K562 (cell line): ENCODE data around the gene STON2. TPM values are rescaled to one million over a fixed set of nuclear protein-coding genes. Genes with fewer than 3 reads are reported as not detected.

ENCODE experiments used
- ATAC-seq: fragments of 200-7000 bp; cut with Tn5 transposase; 3 replicates; pipeline ENCODE4 v1.9.1; 2020; ENCODE audit warnings: moderate library complexity
- BruUV-seq: library from RNA; stranded (reverse); fragments of 400-500 nt; replicated peaks from 2 replicates; lab custom pipeline; 2021; lab: Mats Ljungman, UMichigan
- CTCF ChIA-PET: fragments of 300-600 bp; formaldehyde crosslinking; extraction: SDS; loops from one replicate; lab custom pipeline; 2021; ENCODE audit warnings: low intra/inter-chr PET ratio; lab: Yijun Ruan, JAX
- POLR2A ChIA-PET: fragments of 300-600, 350-650 bp; sonication (Branson Sonifier 250); formaldehyde crosslinking; extraction: SDS; loops from one replicate; lab custom pipeline; 2021; ENCODE audit warnings: antibody characterized with exemption, inconsistent platforms; lab: Yijun Ruan, JAX
- DNase-seq, 4 experiments: peaks; one replicate each; pipeline versions ENCODE4 v3.0.0 to v3.0.0-alpha.2; 2011 to 2018; ENCODE audit warnings: low spot score in 3 of 4, mixed read lengths in 3 of 4; ENCODE audit errors: extremely low read depth in 1 of 4
- FAIRE-seq: peaks from 2 replicates; lab custom pipeline; 2011; peaks lifted over from hg19 to GRCh38; lab: Jason Lieb, UNC
- H2AFZ ChIP-seq: 2 replicates; pipeline ENCODE4 v1.6.0; 2011; ENCODE audit warnings: low read depth, low read length, control low read depth, inconsistent platforms
- H3K27ac ChIP-seq: fragments of 200-600 bp; 3 replicates; pipeline ENCODE4 v1.8.0; 2011; ENCODE audit warnings: low read depth, mild to moderate bottlenecking, control low read depth, inconsistent platforms, low read length, moderate library complexity, mixed read lengths; ENCODE audit errors: extremely low read depth
- H3K27me3 ChIP-seq, 2 experiments: fragments of 300-600 bp in 1 of 2; 2 replicates in 1 of 2; 3 replicates in 1 of 2; pipeline versions ENCODE4 v1.6.0 to v1.8.0; 2011; ENCODE audit warnings: inconsistent platforms in 2 of 2, low read length in 2 of 2, mild to moderate bottlenecking in 1 of 2, mixed read lengths in 1 of 2, moderate library complexity in 1 of 2; ENCODE audit not compliant: control insufficient read depth in 2 of 2, insufficient read depth in 2 of 2
- H3K36me3 ChIP-seq: fragments of 300-600 bp; 3 replicates; pipeline ENCODE4 v1.8.0; 2011; ENCODE audit warnings: mild to moderate bottlenecking, low read length, inconsistent platforms; ENCODE audit not compliant: control insufficient read depth, insufficient read depth
- H3K4me1 ChIP-seq, 2 experiments: fragments of 200-600 bp in 1 of 2; replicated peaks in 1 of 2; 2 replicates in 1 of 2; 3 replicates in 1 of 2; pipeline versions ENCODE4 v1.5.1 to v1.8.0; 2011; ENCODE audit warnings: inconsistent platforms in 2 of 2, low read length in 2 of 2, mild to moderate bottlenecking in 1 of 2, mixed read lengths in 1 of 2, moderate library complexity in 1 of 2; ENCODE audit not compliant: control insufficient read depth in 2 of 2, insufficient read depth in 2 of 2
- H3K4me2 ChIP-seq: 2 replicates; pipeline ENCODE4 v1.6.1; 2011; ENCODE audit warnings: low read length, control low read depth, inconsistent platforms, mixed read lengths; ENCODE audit not compliant: insufficient read depth
- H3K4me3 ChIP-seq: fragments of 200-600 bp; sonication (generic), shearing (Covaris generic); 2 replicates; pipeline ENCODE4 v1.5.1; 2016; ENCODE audit warnings: control low read depth, inconsistent platforms
- H3K79me2 ChIP-seq: fragments of 200-600 bp; 3 replicates; pipeline ENCODE4 v1.8.0; 2011; ENCODE audit warnings: low read length, inconsistent platforms; ENCODE audit not compliant: control insufficient read depth, insufficient read depth
- H3K9ac ChIP-seq, 2 experiments: 2 replicates each; pipeline versions ENCODE4 v1.6.0 to v1.6.1; 2011; ENCODE audit warnings: low read depth in 2 of 2, low read length in 2 of 2, control low read depth in 1 of 2, inconsistent platforms in 1 of 2, mild to moderate bottlenecking in 1 of 2, mixed read lengths in 1 of 2; ENCODE audit not compliant: insufficient read depth in 1 of 2
- H3K9me1 ChIP-seq: one replicate; pipeline ENCODE4 v1.6.0; 2011; ENCODE audit warnings: inconsistent platforms, mild to moderate bottlenecking, low read length, moderate library complexity; ENCODE audit not compliant: control insufficient read depth, insufficient read depth
- H3K9me3 ChIP-seq: replicated peaks from 2 replicates; pipeline ENCODE4 v1.5.1; 2011; ENCODE audit warnings: low read depth, low read length, inconsistent platforms; ENCODE audit not compliant: control insufficient read depth, insufficient read depth
- H4K20me1 ChIP-seq: replicated peaks from 2 replicates; pipeline ENCODE4 v1.6.1; 2011; ENCODE audit warnings: low read length, inconsistent platforms, mixed read lengths; ENCODE audit not compliant: control insufficient read depth, insufficient read depth
- AFF4 ChIP-seq: sonication (generic); formaldehyde crosslinking; IDR thresholded peaks from 2 replicates; pipeline ENCODE4 v1.8.0; 2023; ENCODE audit warnings: mild to moderate bottlenecking, missing genetic modification reagents
- CTCF ChIP-seq, 3 experiments: IDR thresholded peaks in 2 of 3; conservative IDR thresholded peaks in 1 of 3; 2 replicates each; pipeline ENCODE4 v1.5.1; 2011 to 2012; ENCODE audit warnings: low read length in 3 of 3, mild to moderate bottlenecking in 3 of 3, control low read depth in 2 of 3, improper control_type of control experiment in 1 of 3, inconsistent platforms in 1 of 3, low read depth in 1 of 3, mixed read lengths in 1 of 3, moderate library complexity in 1 of 3; ENCODE audit not compliant: insufficient read depth in 2 of 3
- HDAC1 ChIP-seq, 2 experiments: fragments of 450-650 bp; IDR thresholded peaks; 2 replicates each; pipeline ENCODE4 v1.6.1; 2016 to 2017; ENCODE audit warnings: inconsistent platforms in 1 of 2, mild to moderate bottlenecking in 1 of 2, moderate library complexity in 1 of 2
- NFATC3 ChIP-seq: fragments of 450-650 bp; IDR thresholded peaks from 2 replicates; pipeline ENCODE4 v1.6.1; 2017; ENCODE audit warnings: mild to moderate bottlenecking
- POLR2A ChIP-seq: fragments of 450-650 bp; conservative IDR thresholded peaks from 2 replicates; pipeline ENCODE4 v1.6.1; 2016
- SIN3A ChIP-seq, 2 experiments: fragments of 150-350 bp in 1 of 2; IDR thresholded peaks; 2 replicates each; pipeline ENCODE4 v1.6.1; 2011 to 2016; ENCODE audit warnings: borderline replicate concordance in 2 of 2, low read depth in 2 of 2, low read length in 2 of 2, mild to moderate bottlenecking in 2 of 2, moderate library complexity in 2 of 2; ENCODE audit not compliant: control insufficient read depth in 1 of 2
- SMAD1 ChIP-seq: fragments of 150-350 bp; IDR thresholded peaks from 2 replicates; pipeline ENCODE4 v1.6.1; 2014; ENCODE audit warnings: low read length, low read depth; ENCODE audit not compliant: partially characterized antibody
- VEZF1 ChIP-seq: fragments of 200-800 bp; sonication (Bioruptor generic); IDR thresholded peaks from 2 replicates; pipeline ENCODE4 v1.6.1; 2017; ENCODE audit warnings: missing genetic modification characterization, missing compliant biosample characterization
- ZC3H4 ChIP-seq: sonication (generic); formaldehyde crosslinking; IDR thresholded peaks from 2 replicates; pipeline ENCODE4 v1.9.0; 2021; ENCODE audit warnings: missing genetic modification reagents, borderline replicate concordance
- ZNF165 ChIP-seq: fragments of 250-450 bp; sonication (Bioruptor Pico); IDR thresholded peaks from 2 replicates; pipeline ENCODE4 v1.4.0; 2020; ENCODE audit warnings: borderline replicate concordance
- ZNF253 ChIP-seq: fragments of 250-450 bp; sonication (Bioruptor Pico); conservative IDR thresholded peaks from 2 replicates; pipeline ENCODE4 v1.6.1; 2021; ENCODE audit warnings: mild to moderate bottlenecking
- ZZZ3 ChIP-seq: fragments of 450-650 bp; IDR thresholded peaks from 2 replicates; pipeline ENCODE4 v1.6.1; 2016; ENCODE audit warnings: antibody characterized with exemption, mild to moderate bottlenecking, moderate library complexity
- WGBS: fragments of 100-300 bp; shearing (Covaris generic); methylation state at CpG from one replicate; pipeline ENCODE4 v1.1.6; 2016; ENCODE audit warnings: low coverage, mixed read lengths; ENCODE audit not compliant: insufficient coverage; ENCODE audit errors: missing lambda C conversion rate; 5-methylcytosine and 5-hydroxymethylcytosine counted together
- in situ Hi-C: fragments of 300-500 bp; cut with MboI; formaldehyde crosslinking; loops from 4 replicates; pipeline ENCODE4 v1.15.0; 2018; ENCODE audit warnings: inconsistent platforms, mixed read lengths
- intact Hi-C: fragments of 100-400 bp; cut with micrococcal nuclease; formaldehyde crosslinking; loops from 2 replicates; pipeline ENCODE4 v1.14.2; 2022
- polyA plus RNA-seq, 8 experiments: library from polyadenylated mRNA; depleted of rRNA in 4 of 8; stranded (reverse) in 5 of 8; unstranded in 3 of 8; fragments of >200 nt; fragmentation: Nextera tagmentation in 2 of 8; fragmentation: Illumina TruSeq in 1 of 8; extraction: Ambion mirVana in 2 of 8; extraction: Trizol in 1 of 8; gene quantifications; 2 replicates each; pipeline versions ENCODE4 v1.2.1 to v1.2.3, GENCODE V29; 2011 to 2014; ENCODE audit warnings: inconsistent platforms in 1 of 8, missing spikeins in 1 of 8
- total RNA-seq, 7 experiments: library from RNA; depleted of rRNA in 6 of 7; stranded (reverse); fragments of >200 nt in 6 of 7; fragmentation: Illumina TruSeq in 2 of 7; extraction: Trizol in 2 of 7; gene quantifications; 2 replicates each; pipeline versions ENCODE4 v1.2.1 to v1.2.3, GENCODE V29; 2011 to 2021; ENCODE audit warnings: low replicate concordance in 1 of 7

STON2 gene
- total and polyA plus RNA-seq, 9 of the 15 experiments (the other 6 are each of a cell fraction or from before 2014, with no cell fraction given), result 7.8 to 99.3 (median 53.5) TPM

GRCh38 chr14:81344481-81345160 lies 55.5 kb downstream of the STON2 start:
- Histone ChIP-seq H3K4me3 (no peak overlapping the region), H3K9me3 (no peaks in the 10 kb centered on the region), H3K9ac (no peak overlapping the region), H3K4me1 (no peaks in the 10 kb centered on the region; a peak in 1 of 5 replicates)
- no peak for FAIRE-seq
- in situ Hi-C loops, result no loop called here
- BruUV-seq, result no TSS peak
- DNase-seq, result no peak
- TF ChIP-seq ZC3H4 (CRISPR knock-in tag), result no peak
- TF ChIP-seq HDAC1 (IDR thresholded peaks at IDR 0.05), result no peak
- TF ChIP-seq AFF4, result no peak
- TF ChIP-seq ZNF165 (CRISPR knock-in tag), result no peak
- no peak for TF ChIP-seq SIN3A (IDR thresholded peaks at IDR 0.05; ENCODE audit: borderline replicate concordance in 2 of 2, control insufficient read depth in 1 of 2, low read depth in 2 of 2, low read length in 2 of 2)
- TF ChIP-seq ZZZ3, result no peak
- no peak for TF ChIP-seq ZNF253 (CRISPR knock-in tag)
- TF ChIP-seq POLR2A, result no peak
- no peak for TF ChIP-seq CTCF (IDR thresholded peaks at IDR 0.05 in 2 of 3, conservative IDR thresholded peaks at IDR 0.05 in 1 of 3; ENCODE audit: insufficient read depth in 2 of 3, low read depth in 1 of 3, low read length in 3 of 3)
- no peak for TF ChIP-seq NFATC3
- TF ChIP-seq SMAD1, result no peak
- TF ChIP-seq VEZF1, result no peak
- TF ChIP-seq, all 486 proteins: peak for 0
- WGBS, result 90% methylated on average over 3 of the region's 3 CpGs
- Histone ChIP-seq H4K20me1 (no peaks in the 10 kb centered on the region; the same call in 1 of the 2 replicates), H3K4me2 (no peak overlapping the region), H3K36me3 (peaks cover 11% of the 10 kb centered on the region; the same call in 1 of the 3 replicates), H3K27me3 (no peaks in the 10 kb centered on the region), H3K9me1 (peaks cover 3% of the 10 kb centered on the region), H3K27ac (no peak overlapping the region), H3K79me2 (peaks cover 86% of the 10 kb centered on the region), H2AFZ (no peak overlapping the region)
- intact Hi-C loops, result no loop called here
- ATAC-seq, result no peak
- ChIA-PET POLR2A (no interaction called here), CTCF (no interaction called here)
